Naive thymus-derived CD8-positive, alpha-beta T cell (primary cell): ENCODE data around the gene RXRB. TPM values are rescaled to one million over a fixed set of nuclear protein-coding genes. Genes with fewer than 3 reads are reported as not detected.
A peak's percentile ranks its signal among the peaks of the same experiment; 100 is the strongest.

Experiments used
- ATAC-seq, 2 donors: fragments of 150-1000 bp; cut with Tn5 transposase in 1 of 2; sonication (Bioruptor Pico), chemical (Tn5 transposase) in 1 of 2; 1 replicate in 1 of 2; 2 replicates in 1 of 2; pipeline ENCODE4 v1.10.0; 2021; ENCODE audit warnings: mild to moderate bottlenecking in 2 of 2, moderate library complexity in 2 of 2
- POLR2A ChIA-PET: fragments of 350-600 bp; sonication (Branson Sonifier 250); formaldehyde crosslinking; loops from one replicate; lab custom pipeline; 2021; ENCODE audit warnings: antibody characterized with exemption; lab: Charles Lee
- DNase-seq, 10 donors: peaks; one replicate each; pipeline versions ENCODE4 v3.0.0 to v3.0.0-alpha.2; 2020 to 2022
- H3K27ac Mint-ChIP-seq, 10 donors: one replicate each; pipeline ENCODE4 v1.8.0; 2020 to 2022; ENCODE audit warnings: mild to moderate bottlenecking in 10 of 10, mixed read lengths in 10 of 10, moderate library complexity in 4 of 10, inconsistent platforms in 1 of 10
- H3K27me3 Mint-ChIP-seq, 5 donors: one replicate each; pipeline ENCODE4 v1.8.0; 2021 to 2022; ENCODE audit warnings: mixed read lengths in 5 of 5
- H3K36me3 Mint-ChIP-seq, 3 donors: one replicate each; pipeline ENCODE4 v1.8.0; 2020 to 2022; ENCODE audit warnings: mixed read lengths in 3 of 3, mild to moderate bottlenecking in 2 of 3, inconsistent platforms in 1 of 3
- H3K4me1 Mint-ChIP-seq, 4 donors: one replicate each; pipeline ENCODE4 v1.8.0; 2021 to 2022; ENCODE audit warnings: mixed read lengths in 4 of 4
- H3K4me3 Mint-ChIP-seq, 10 donors: one replicate each; pipeline ENCODE4 v1.8.0; 2020 to 2022; ENCODE audit warnings: mild to moderate bottlenecking in 10 of 10, mixed read lengths in 10 of 10, moderate library complexity in 6 of 10, inconsistent platforms in 1 of 10
- H3K9me3 Mint-ChIP-seq, 9 donors: one replicate each; pipeline ENCODE4 v1.8.0; 2020 to 2022; ENCODE audit warnings: mixed read lengths in 9 of 9, mild to moderate bottlenecking in 3 of 9, inconsistent platforms in 1 of 9, moderate library complexity in 1 of 9
- polyA plus RNA-seq, 3 donors: library from polyadenylated mRNA; unstranded; fragments of 300-500 nt; fragmentation: Illumina TruSeq; gene quantifications; one replicate each; pipeline ENCODE4 v1.2.3, GENCODE V29; 2021
- total RNA-seq, 8 experiments: library from RNA in 2 of 8; stranded (reverse) in 2 of 8; gene quantifications; one replicate each; pipeline ENCODE4 v1.2.3 and lab custom pipeline; 2021 to 2026

Gene RXRB
- total and polyA plus RNA-seq, 5 experiments from 2014 or later, result 6.6 to 127 (median 10.9) TPM

GRCh38 chr6:33183071-33183683 is 17.3 kb downstream of the RXRB start:
- Mint-ChIP-seq H3K4me1 (peaks cover 22 to 34% (median 26%) of the 10 kb centered on the region in 4 donors), H3K9me3 (peaks cover 0 to 17% (median 9%) of the 10 kb centered on the region in 9 donors), H3K27ac (peak overlapping the region; percentile 46 to 97 (median 87)), H3K36me3 (peaks cover 9 to 18% (median 14%) of the 10 kb centered on the region in 3 donors), H3K4me3 (peak overlapping the region; percentile 51 to 76 (median 65)), H3K27me3 (peaks cover 5 to 14% (median 11%) of the 10 kb centered on the region in 5 donors)
- peak in 1 of 10 donors; percentile 26 for DNase-seq
- ATAC-seq, result peak; percentile 25 to 50
- POLR2A ChIA-PET, result interaction anchor here (0.7 to 2.9 kb wide), 13 partner anchors 9 to 211 kb away, joined by 3 to 19 read pairs (median 6); partner anchors contain the start of genes COL11A2, RING1, RXRB and SLC39A7

- peaks cover 17 to 34% (median 26%) of the 10 kb centered on the region in 4 donors for H3K4me1 Mint-ChIP-seq
- ATAC-seq, result no peak
- H3K4me3 Mint-ChIP-seq, result no peak overlapping the region
- no peak for DNase-seq
- H3K9me3 Mint-ChIP-seq, result peaks cover 0 to 17% (median 9%) of the 10 kb centered on the region in 9 donors
- POLR2A ChIA-PET, result no interaction called here
- peak overlapping the region in 4 of 10 donors; percentile 30 to 96 (median 64) for H3K27ac Mint-ChIP-seq
- H3K27me3 Mint-ChIP-seq, result peaks cover 0 to 3% (median 0%) of the 10 kb centered on the region in 5 donors
- peaks cover 0 to 15% (median 14%) of the 10 kb centered on the region in 3 donors for H3K36me3 Mint-ChIP-seq
Measured at GRCh38 chr6:33181141-33181540, 19.3 kb downstream of the RXRB start.

- POLR2A ChIA-PET, result interaction anchor here (1.1 kb wide), 1 partner anchor 14 kb away, joined by 3 read pairs; no protein-coding TSS in a partner anchor
- no peak for ATAC-seq
- no peak for DNase-seq
- H3K4me1 Mint-ChIP-seq, result peaks cover 14 to 21% (median 17%) of the 10 kb centered on the region in 4 donors
- H3K9me3 Mint-ChIP-seq, result peaks cover 0 to 15% (median 9%) of the 10 kb centered on the region in 9 donors
- peak overlapping the region in 2 of 10 donors; percentile 27 to 41 for H3K27ac Mint-ChIP-seq
- H3K4me3 Mint-ChIP-seq, result no peak overlapping the region
- peaks cover 0 to 8% (median 0%) of the 10 kb centered on the region in 5 donors for H3K27me3 Mint-ChIP-seq
- peaks cover 0 to 14% (median 11%) of the 10 kb centered on the region in 3 donors for H3K36me3 Mint-ChIP-seq
Measured at GRCh38 chr6:33178755-33179475, 21.6 kb downstream of the RXRB start.

GRCh38 chr6:33177552-33178446 is 22.7 kb downstream of the RXRB start:
- DNase-seq, result no peak
- H3K27me3 Mint-ChIP-seq, result peaks cover 0 to 8% (median 0%) of the 10 kb centered on the region in 5 donors
- H3K36me3 Mint-ChIP-seq, result peaks cover 0 to 3% (median 2%) of the 10 kb centered on the region in 3 donors
- H3K27ac Mint-ChIP-seq, result peak overlapping the region in 1 of 10 donors; percentile 27
- H3K4me3 Mint-ChIP-seq, result no peak overlapping the region
- no peak for ATAC-seq
- H3K4me1 Mint-ChIP-seq, result peaks cover 2 to 10% (median 6%) of the 10 kb centered on the region in 4 donors
- POLR2A ChIA-PET, result no interaction called here
- peaks cover 0 to 4% (median 2%) of the 10 kb centered on the region in 9 donors for H3K9me3 Mint-ChIP-seq

GRCh38 chr6:33176906-33177305 is 23.6 kb downstream of the RXRB start:
- no peak overlapping the region for H3K27ac Mint-ChIP-seq
- ATAC-seq (no peak), DNase-seq (no peak)
- no peaks in the 10 kb centered on the region for H3K9me3 Mint-ChIP-seq
- POLR2A ChIA-PET, result no interaction called here
- H3K4me3 Mint-ChIP-seq, result no peak overlapping the region
- peaks cover 0 to 6% (median 2%) of the 10 kb centered on the region in 4 donors for H3K4me1 Mint-ChIP-seq
- H3K27me3 Mint-ChIP-seq, result peaks cover 0 to 8% (median 0%) of the 10 kb centered on the region in 5 donors
- no peaks in the 10 kb centered on the region for H3K36me3 Mint-ChIP-seq

GRCh38 chr6:33175436-33176069 is 24.9 kb downstream of the RXRB start:
- H3K27ac Mint-ChIP-seq, result peak overlapping the region in 2 of 10 donors; percentile 63 to 64

GRCh38 chr6:33174784-33175183 is 25.7 kb downstream of the RXRB start:
- ATAC-seq (no peak), DNase-seq (peak in 1 of 10 donors; percentile 57)
- peaks cover 0 to 8% (median 0%) of the 10 kb centered on the region in 5 donors for H3K27me3 Mint-ChIP-seq
- POLR2A ChIA-PET, result interaction anchor here (0.6 kb wide), 1 partner anchor 1123 kb away, joined by 5 read pairs; no protein-coding TSS in a partner anchor
- H3K27ac Mint-ChIP-seq, result peak overlapping the region in 2 of 10 donors; percentile 37 to 64
- H3K4me3 Mint-ChIP-seq, result no peak overlapping the region
- H3K9me3 Mint-ChIP-seq, result no peaks in the 10 kb centered on the region
- H3K36me3 Mint-ChIP-seq, result no peaks in the 10 kb centered on the region
- no peaks in the 10 kb centered on the region for H3K4me1 Mint-ChIP-seq

More at GRCh38 chr6:33175436-33176069, 24.9 kb downstream of the RXRB start:
- DNase-seq (peak in 1 of 10 donors; percentile 40), ATAC-seq (no peak)
- no peaks in the 10 kb centered on the region for H3K36me3 Mint-ChIP-seq
- H3K9me3 Mint-ChIP-seq, result no peaks in the 10 kb centered on the region
- H3K4me3 Mint-ChIP-seq, result no peak overlapping the region
- POLR2A ChIA-PET, result interaction anchor here (0.6 kb wide), 1 partner anchor 1122 kb away, joined by 5 read pairs; no protein-coding TSS in a partner anchor
- H3K4me1 Mint-ChIP-seq, result no peaks in the 10 kb centered on the region
- H3K27me3 Mint-ChIP-seq, result peaks cover 0 to 8% (median 0%) of the 10 kb centered on the region in 5 donors

GRCh38 chr6:33173535-33174180 is 26.8 kb downstream of the RXRB start:
- Mint-ChIP-seq H3K27ac (peak overlapping the region in 1 of 10 donors; percentile 11), H3K36me3 (no peaks in the 10 kb centered on the region), H3K9me3 (no peaks in the 10 kb centered on the region), H3K4me3 (no peak overlapping the region), H3K4me1 (no peaks in the 10 kb centered on the region), H3K27me3 (peaks cover 0 to 8% (median 0%) of the 10 kb centered on the region in 5 donors)
- ATAC-seq, result no peak
- peak in 1 of 10 donors; percentile 16 for DNase-seq
- POLR2A ChIA-PET, result interaction anchor here (1.0 to 1.6 kb wide), 2 partner anchors 9 to 98 kb away, joined by 3 to 4 read pairs; partner anchors contain the start of genes RPS18 and VPS52

GRCh38 chr6:33172688-33173534 is 27.6 kb downstream of the RXRB start:
- peak in 2 of 10 donors; percentile 5 to 27 for DNase-seq
- peak overlapping the region in 1 of 10 donors; percentile 90 for H3K27ac Mint-ChIP-seq
- H3K27me3 Mint-ChIP-seq, result peaks cover 0 to 8% (median 0%) of the 10 kb centered on the region in 5 donors
- no peaks in the 10 kb centered on the region for H3K4me1 Mint-ChIP-seq
- no peak overlapping the region for H3K4me3 Mint-ChIP-seq
- POLR2A ChIA-PET, result interaction anchor here (1.0 to 1.6 kb wide), 2 partner anchors 9 to 99 kb away, joined by 3 to 4 read pairs; partner anchors contain the start of genes RPS18 and VPS52
- ATAC-seq, result no peak
- no peaks in the 10 kb centered on the region for H3K36me3 Mint-ChIP-seq
- no peaks in the 10 kb centered on the region for H3K9me3 Mint-ChIP-seq
